Measurements from ENCODE around the gene ACOX3. TPM values are rescaled to one million over a fixed set of nuclear protein-coding genes. Genes with fewer than 3 reads are reported as not detected.
"Not testable (repeated sequence)": the region's sequence is repeated elsewhere in the genome, so short reads cannot be mapped to it uniquely, and the experiment has no call there.

ACOX3 gene
- total RNA-seq, 1 experiment from 2014 or later = 12.2 TPM

DNA sequence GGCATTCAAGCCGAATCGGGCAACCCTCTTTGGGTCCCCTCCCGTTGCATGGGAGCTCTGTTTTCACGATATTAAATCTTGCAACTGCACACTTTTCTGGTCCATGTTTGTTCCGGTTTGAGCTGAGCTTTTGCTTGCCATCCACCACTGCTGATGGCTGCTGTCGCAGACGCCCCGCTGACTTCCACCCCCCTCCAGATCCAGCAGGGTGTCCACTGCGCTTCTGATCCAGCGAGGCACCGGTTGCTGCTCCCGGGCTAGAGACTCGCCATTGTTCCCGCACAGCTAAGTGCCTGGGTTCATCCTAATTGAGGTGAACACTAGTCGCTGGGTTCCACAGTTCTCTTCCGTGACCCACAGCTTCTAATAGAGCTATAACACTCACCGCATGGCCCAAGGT, 13.3 kb downstream of the ACOX3 start:
- Histone ChIP-seq H3K27ac (ENCODE audit: low read length) (no peak overlapping the region), H3K4me3 (ENCODE audit: low read length) (peak overlapping the region; percentile 71), H2AFZ (ENCODE audit: low read length) (peak overlapping the region; percentile 85; the same call in 1 of the 2 replicates), H3K4me2 (ENCODE audit: low read length) (peak overlapping the region; percentile 97), H3K9me3 (ENCODE audit: low read length) (no peaks in the 10 kb centered on the region), H3F3A (ENCODE audit: low read length, unreplicated experiment) (no peaks in the 10 kb centered on the region), H3K9ac (ENCODE audit: low read length) (no peak overlapping the region), H3K79me2 (ENCODE audit: low read length) (no peaks in the 10 kb centered on the region), H3K4me1 (ENCODE audit: insufficient read depth, low read length) (peaks cover 9% of the 10 kb centered on the region), H3K9me2 (replicated peaks; ENCODE audit: low read length) (no peaks in the 10 kb centered on the region), H4K20me1 (ENCODE audit: low read length) (no peaks in the 10 kb centered on the region), H3K27me3 (ENCODE audit: low read length) (no peaks in the 10 kb centered on the region), H3K36me3 (ENCODE audit: low read depth, low read length) (no peaks in the 10 kb centered on the region)
- POLR2A ChIA-PET (ENCODE audit: unreplicated experiment) = no interaction called here
- CTCF ChIA-PET = no interaction called here
- TF ChIP-seq, protein P1, sequence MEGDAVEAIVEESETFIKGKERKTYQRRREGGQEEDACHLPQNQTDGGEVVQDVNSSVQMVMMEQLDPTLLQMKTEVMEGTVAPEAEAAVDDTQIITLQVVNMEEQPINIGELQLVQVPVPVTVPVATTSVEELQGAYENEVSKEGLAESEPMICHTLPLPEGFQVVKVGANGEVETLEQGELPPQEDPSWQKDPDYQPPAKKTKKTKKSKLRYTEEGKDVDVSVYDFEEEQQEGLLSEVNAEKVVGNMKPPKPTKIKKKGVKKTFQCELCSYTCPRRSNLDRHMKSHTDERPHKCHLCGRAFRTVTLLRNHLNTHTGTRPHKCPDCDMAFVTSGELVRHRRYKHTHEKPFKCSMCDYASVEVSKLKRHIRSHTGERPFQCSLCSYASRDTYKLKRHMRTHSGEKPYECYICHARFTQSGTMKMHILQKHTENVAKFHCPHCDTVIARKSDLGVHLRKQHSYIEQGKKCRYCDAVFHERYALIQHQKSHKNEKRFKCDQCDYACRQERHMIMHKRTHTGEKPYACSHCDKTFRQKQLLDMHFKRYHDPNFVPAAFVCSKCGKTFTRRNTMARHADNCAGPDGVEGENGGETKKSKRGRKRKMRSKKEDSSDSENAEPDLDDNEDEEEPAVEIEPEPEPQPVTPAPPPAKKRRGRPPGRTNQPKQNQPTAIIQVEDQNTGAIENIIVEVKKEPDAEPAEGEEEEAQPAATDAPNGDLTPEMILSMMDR (conservative IDR thresholded peaks at IDR 0.05; ENCODE audit: low read depth, low read length) = no peak
- DNase-seq (no peak), ATAC-seq (no peak)
- intact Hi-C loops (cut with micrococcal nuclease) = no loop called here
- no TSS peak for BruUV-seq (replicated peaks)

DNA sequence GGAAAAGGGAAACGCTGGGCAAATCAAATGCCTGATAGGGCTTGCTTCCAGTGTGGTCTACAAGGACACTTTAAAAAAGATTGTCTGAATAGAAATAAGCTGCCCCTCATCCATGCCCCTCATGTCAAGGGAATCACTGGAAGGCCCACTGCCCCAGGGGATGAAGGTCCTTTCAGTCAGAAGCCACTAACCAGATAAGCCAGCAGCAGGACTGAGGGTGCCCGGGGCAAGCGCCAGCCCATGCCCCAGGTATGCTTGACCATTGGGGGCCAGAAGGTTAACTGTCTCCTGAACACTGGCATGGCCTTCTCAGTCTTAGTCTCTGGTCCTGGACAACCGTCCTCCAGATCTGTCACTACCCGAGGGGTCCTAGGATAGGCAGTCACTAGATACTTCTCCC, 17.7 kb downstream of the ACOX3 start:
- ChIA-PET POLR2A (ENCODE audit: unreplicated experiment) (no interaction called here), CTCF (no interaction called here)
- no peaks in the 10 kb centered on the region for H3K36me3 ChIP-seq (ENCODE audit: low read depth, low read length)
- H3K9ac ChIP-seq (ENCODE audit: low read length) = no peak overlapping the region
- peaks cover 14% of the 10 kb centered on the region for H3K4me1 ChIP-seq (ENCODE audit: insufficient read depth, low read length)
- H3K9me2 ChIP-seq (replicated peaks; ENCODE audit: low read length) = no peaks in the 10 kb centered on the region
- no peaks in the 10 kb centered on the region for H4K20me1 ChIP-seq (ENCODE audit: low read length)
- H3K4me2 ChIP-seq (ENCODE audit: low read length) = no peak overlapping the region
- H3F3A ChIP-seq (ENCODE audit: low read length, unreplicated experiment) = no peaks in the 10 kb centered on the region
- no peak overlapping the region for H2AFZ ChIP-seq (ENCODE audit: low read length)
- no peaks in the 10 kb centered on the region for H3K27me3 ChIP-seq (ENCODE audit: low read length)
- no peak for DNase-seq
- no peak overlapping the region for H3K4me3 ChIP-seq (ENCODE audit: low read length)
- intact Hi-C loops (cut with micrococcal nuclease) = no loop called here
- H3K27ac ChIP-seq (ENCODE audit: low read length) = no peak overlapping the region
- BruUV-seq (replicated peaks) = no TSS peak
- no peaks in the 10 kb centered on the region; the same call in 1 of the 2 replicates for H3K79me2 ChIP-seq (ENCODE audit: low read length)
- no peaks in the 10 kb centered on the region for H3K9me3 ChIP-seq (ENCODE audit: low read length)
- no peak for ATAC-seq
- TF ChIP-seq EZH2 (IDR thresholded peaks at IDR 0.05; ENCODE audit: low read length, unreplicated experiment) (no peak), EZH2phosphoT487 (IDR thresholded peaks at IDR 0.05; ENCODE audit: borderline replicate concordance, low read length) (no peak)
- TF ChIP-seq, protein P1 (conservative IDR thresholded peaks at IDR 0.05; ENCODE audit: low read depth, low read length) = no peak

DNA sequence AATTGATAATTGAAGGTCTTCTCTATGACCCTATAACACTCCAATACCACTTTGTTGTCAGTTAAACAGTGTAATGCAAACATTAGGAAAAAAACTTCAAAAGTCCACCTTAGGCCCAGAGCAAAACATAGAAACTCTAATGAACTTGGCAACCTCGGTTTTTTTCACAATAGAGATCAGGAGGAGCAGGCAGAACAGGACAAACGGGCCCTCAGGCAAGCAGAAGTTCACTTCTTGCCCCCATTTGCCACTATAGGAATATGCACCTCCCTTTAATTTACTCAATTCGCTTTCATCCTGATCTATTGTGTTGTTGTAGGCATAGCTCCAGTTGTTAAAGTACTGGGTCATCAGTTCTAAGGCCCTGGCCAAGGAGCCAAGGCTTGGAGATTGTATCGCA, 18.2 kb downstream of the ACOX3 start:
- no peaks in the 10 kb centered on the region for H4K20me1 ChIP-seq (ENCODE audit: low read length)
- H3K9ac ChIP-seq (ENCODE audit: low read length) = no peak overlapping the region
- intact Hi-C loops (cut with micrococcal nuclease) = no loop called here
- TF ChIP-seq EZH2phosphoT487 (IDR thresholded peaks at IDR 0.05; ENCODE audit: borderline replicate concordance, low read length) = no peak
- TF ChIP-seq, protein P1 (conservative IDR thresholded peaks at IDR 0.05; ENCODE audit: low read depth, low read length) = no peak
- TF ChIP-seq EZH2 (IDR thresholded peaks at IDR 0.05; ENCODE audit: low read length, unreplicated experiment) = no peak
- no peaks in the 10 kb centered on the region; the same call in 1 of the 2 replicates for H3K79me2 ChIP-seq (ENCODE audit: low read length)
- CTCF ChIA-PET = no interaction called here
- ATAC-seq (no peak), DNase-seq (peak; percentile 45)
- no TSS peak for BruUV-seq (replicated peaks)
- POLR2A ChIA-PET (ENCODE audit: unreplicated experiment) = no interaction called here
- no peak overlapping the region for H3K27ac ChIP-seq (ENCODE audit: low read length)
- no peak overlapping the region for H2AFZ ChIP-seq (ENCODE audit: low read length)
- H3K36me3 ChIP-seq (ENCODE audit: low read depth, low read length) = no peaks in the 10 kb centered on the region
- no peak overlapping the region for H3K4me2 ChIP-seq (ENCODE audit: low read length)
- H3K4me1 ChIP-seq (ENCODE audit: insufficient read depth, low read length) = peaks cover 12% of the 10 kb centered on the region
- H3K9me3 ChIP-seq (ENCODE audit: low read length) = no peaks in the 10 kb centered on the region
- H3F3A ChIP-seq (ENCODE audit: low read length, unreplicated experiment) = no peaks in the 10 kb centered on the region
- H3K27me3 ChIP-seq (ENCODE audit: low read length) = no peaks in the 10 kb centered on the region
- H3K4me3 ChIP-seq (ENCODE audit: low read length) = no peak overlapping the region
- no peaks in the 10 kb centered on the region for H3K9me2 ChIP-seq (replicated peaks; ENCODE audit: low read length)

DNA sequence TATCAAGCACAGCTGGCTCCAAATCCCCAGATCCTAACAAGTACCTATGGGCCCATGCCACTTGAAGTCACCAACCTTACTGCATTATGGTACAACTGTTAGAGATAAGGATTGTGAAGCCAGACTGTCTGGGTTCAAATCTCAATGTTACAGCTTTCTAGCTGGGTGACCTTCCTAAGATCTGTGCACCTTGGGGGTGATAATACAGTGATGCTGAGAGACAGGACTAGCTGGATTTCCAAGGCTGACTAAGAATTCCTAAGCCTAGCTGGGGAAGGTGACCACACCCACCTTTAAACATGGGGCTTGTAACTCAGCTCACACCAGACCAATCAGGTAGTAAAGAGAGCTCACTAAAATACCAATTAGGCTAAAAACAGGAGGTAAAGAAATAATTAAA, 20.4 kb downstream of the ACOX3 start:
- BruUV-seq (replicated peaks); H3K4me2 ChIP-seq (ENCODE audit: low read length); H3K79me2 ChIP-seq (ENCODE audit: low read length); H3K9me3 ChIP-seq (ENCODE audit: low read length); H2AFZ ChIP-seq (ENCODE audit: low read length); H3K4me3 ChIP-seq (ENCODE audit: low read length); H3K27me3 ChIP-seq (ENCODE audit: low read length); POLR2A ChIA-PET (ENCODE audit: unreplicated experiment); ATAC-seq; H3K27ac ChIP-seq (ENCODE audit: low read length); intact Hi-C loops (cut with micrococcal nuclease); H3K9ac ChIP-seq (ENCODE audit: low read length); H3K9me2 ChIP-seq (replicated peaks; ENCODE audit: low read length); H4K20me1 ChIP-seq (ENCODE audit: low read length); H3F3A ChIP-seq (ENCODE audit: low read length, unreplicated experiment); H3K36me3 ChIP-seq (ENCODE audit: low read depth, low read length): not testable (repeated sequence)
- DNase-seq = peak; percentile 27
- peaks cover 10% of the 10 kb centered on the region for H3K4me1 ChIP-seq (ENCODE audit: insufficient read depth, low read length)
- CTCF ChIA-PET = interaction anchor here (0.5 kb wide), 1 partner anchor 10 kb away, joined by 5 read pairs; no protein-coding TSS in a partner anchor
